B cell (primary cell): ENCODE results near the gene DECR2. TPM values are rescaled to one million over a fixed set of nuclear protein-coding genes. Genes with fewer than 3 reads are reported as not detected.

Experiments
- ATAC-seq: fragments of 200-7000 bp; cut with Tn5 transposase; one replicate; pipeline ENCODE4 v1.10.0; 2021; ENCODE audit warnings: low read depth, mild to moderate bottlenecking, moderate number of reproducible peaks, moderate library complexity
- CTCF ChIA-PET: fragments of 350-600 bp; sonication (Branson Sonifier 250); formaldehyde crosslinking; loops from one replicate; lab custom pipeline; 2021; ENCODE audit warnings: antibody characterized with exemption, inconsistent platforms; lab: Charles Lee
- POLR2A ChIA-PET: fragments of 350-600 bp; sonication (Branson Sonifier 250); formaldehyde crosslinking; loops from one replicate; lab custom pipeline; 2021; ENCODE audit warnings: antibody characterized with exemption; lab: Charles Lee
- DNase-seq: peaks from one replicate; pipeline ENCODE4 v3.0.0; 2013
- H2AFZ ChIP-seq: 2 replicates; pipeline ENCODE4 v1.6.1; 2012; ENCODE audit warnings: mild to moderate bottlenecking, low read depth, low read length; ENCODE audit not compliant: insufficient read depth, poor library complexity, severe bottlenecking
- H3K27ac ChIP-seq, 2 donors: 1 replicate in 1 of 2; 2 replicates in 1 of 2; pipeline ENCODE4 v1.5.1; 2012 to 2013; ENCODE audit warnings: low read length in 2 of 2, mild to moderate bottlenecking in 2 of 2, moderate library complexity in 1 of 2
- H3K27me3 ChIP-seq, 4 experiments: fragments of 200-600 bp in 1 of 4; sonication (generic) in 1 of 4; replicated peaks in 1 of 4; 1 replicate in 2 of 4; 2 replicates in 2 of 4; pipeline versions ENCODE4 v1.6.1 to v1.7.0; 2013 to 2016; ENCODE audit warnings: low read length in 3 of 4, mild to moderate bottlenecking in 2 of 4, mixed read lengths in 1 of 4, moderate library complexity in 1 of 4; ENCODE audit not compliant: insufficient read depth in 4 of 4, control insufficient read depth in 3 of 4; ENCODE audit errors: control extremely low read depth in 1 of 4
- H3K36me3 ChIP-seq, 2 experiments: replicated peaks in 1 of 2; 1 replicate in 1 of 2; 2 replicates in 1 of 2; pipeline versions ENCODE4 v1.6.1 to v1.7.1; 2013; ENCODE audit warnings: low read length in 1 of 2; ENCODE audit not compliant: insufficient read depth in 2 of 2, control insufficient read depth in 1 of 2; ENCODE audit errors: control extremely low read depth in 1 of 2, extremely low read depth in 1 of 2
- H3K4me1 ChIP-seq, 2 donors: fragments of 200-600 bp in 1 of 2; sonication (generic) in 1 of 2; 1 replicate in 1 of 2; 2 replicates in 1 of 2; pipeline versions ENCODE4 v1.5.1 to v1.6.1; 2013 to 2017; ENCODE audit warnings: low read length in 2 of 2; ENCODE audit not compliant: control insufficient read depth in 2 of 2, insufficient read depth in 2 of 2
- H3K4me2 ChIP-seq: replicated peaks from 2 replicates; pipeline ENCODE3; 2012; ENCODE audit warnings: mild to moderate bottlenecking, low read depth, low read length; ENCODE audit not compliant: poor library complexity, severe bottlenecking
- H3K4me3 ChIP-seq, 5 experiments: fragments of 200-600 bp in 1 of 5; sonication (generic) in 1 of 5; 1 replicate in 3 of 5; 2 replicates in 2 of 5; pipeline versions ENCODE4 v1.5.1 to v1.7.0; 2011 to 2016; ENCODE audit warnings: low read length in 4 of 5, mild to moderate bottlenecking in 4 of 5, low read depth in 2 of 5, control low read depth in 1 of 5, moderate library complexity in 1 of 5; ENCODE audit not compliant: insufficient read depth in 1 of 5; ENCODE audit errors: control extremely low read depth in 1 of 5, extremely low read depth in 1 of 5
- H3K79me2 ChIP-seq: fragments of 200-600 bp; sonication (generic); one replicate; pipeline ENCODE4 v1.6.0; 2016; ENCODE audit warnings: low read length; ENCODE audit not compliant: control insufficient read depth, insufficient read depth
- H3K9ac ChIP-seq: fragments of 200-600 bp; sonication (generic); 2 replicates; pipeline ENCODE4 v1.6.1; 2017; ENCODE audit warnings: mild to moderate bottlenecking, low read length, moderate library complexity
- H3K9me3 ChIP-seq, 3 donors: one replicate each; pipeline versions ENCODE4 v1.6.1 to v1.7.1; 2013; ENCODE audit warnings: low read length in 2 of 3; ENCODE audit not compliant: control insufficient read depth in 2 of 3, insufficient read depth in 1 of 3; ENCODE audit errors: control extremely low read depth in 1 of 3
- H4K20me1 ChIP-seq: 2 replicates; pipeline ENCODE4 v1.6.0; 2012; ENCODE audit warnings: mild to moderate bottlenecking, low read length; ENCODE audit not compliant: insufficient read depth, control insufficient read depth, poor library complexity, severe bottlenecking
- H3K27ac Mint-ChIP-seq: one replicate; pipeline ENCODE4 v1.8.0; 2021; ENCODE audit warnings: mixed read lengths
- H3K27me3 Mint-ChIP-seq: one replicate; pipeline ENCODE4 v1.8.0; 2021; ENCODE audit warnings: mixed read lengths
- H3K4me1 Mint-ChIP-seq: one replicate; pipeline ENCODE4 v1.8.0; 2021; ENCODE audit warnings: mixed read lengths
- H3K4me3 Mint-ChIP-seq: one replicate; pipeline ENCODE4 v1.8.0; 2021; ENCODE audit warnings: mixed read lengths
- H3K9me3 Mint-ChIP-seq: one replicate; pipeline ENCODE4 v1.8.0; 2022; ENCODE audit warnings: mixed read lengths; ENCODE audit not compliant: insufficient read depth
- EZH2 ChIP-seq: IDR thresholded peaks from 2 replicates; pipeline ENCODE4 v1.6.1; 2012; ENCODE audit warnings: borderline replicate concordance, low read depth, mild to moderate bottlenecking, moderate library complexity, low read length; ENCODE audit not compliant: insufficient read depth, poor library complexity, severe bottlenecking
- WGBS: methylation state at CpG from one replicate; pipeline ENCODE4 v1.1.5; 2013; ENCODE audit warnings: missing lambda C conversion rate; ENCODE audit not compliant: insufficient coverage; 5-methylcytosine and 5-hydroxymethylcytosine counted together
- intact Hi-C: fragments of 100-400 bp; cut with micrococcal nuclease; formaldehyde crosslinking; loops from one replicate; pipeline ENCODE4 v1.10.0; 2022
- polyA plus RNA-seq: library from polyadenylated mRNA; depleted of rRNA; stranded (reverse); fragments of >200 nt; gene quantifications from 2 replicates; pipeline ENCODE4 v1.2.3, GENCODE V29; 2012
- total RNA-seq, 2 donors: library from RNA; stranded (reverse); fragments of 120-200 nt in 1 of 2; gene quantifications; 1 replicate in 1 of 2; 2 replicates in 1 of 2; pipeline versions ENCODE4 v1.2.3 to v1.2.4, GENCODE V29; 2013 to 2022
- TF ChIP-seq, protein P1 (sequence below): fragments of 200-600 bp; IDR thresholded peaks from one replicate; pipeline ENCODE4 v1.8.0; 2022; ENCODE audit warnings: antibody characterized with exemption, mild to moderate bottlenecking

The DECR2 gene
- total and polyA plus RNA-seq, 2 donors (not counting 1 experiment from before 2014, with no cell fraction given): 11.0 to 16.3 TPM

DNA sequence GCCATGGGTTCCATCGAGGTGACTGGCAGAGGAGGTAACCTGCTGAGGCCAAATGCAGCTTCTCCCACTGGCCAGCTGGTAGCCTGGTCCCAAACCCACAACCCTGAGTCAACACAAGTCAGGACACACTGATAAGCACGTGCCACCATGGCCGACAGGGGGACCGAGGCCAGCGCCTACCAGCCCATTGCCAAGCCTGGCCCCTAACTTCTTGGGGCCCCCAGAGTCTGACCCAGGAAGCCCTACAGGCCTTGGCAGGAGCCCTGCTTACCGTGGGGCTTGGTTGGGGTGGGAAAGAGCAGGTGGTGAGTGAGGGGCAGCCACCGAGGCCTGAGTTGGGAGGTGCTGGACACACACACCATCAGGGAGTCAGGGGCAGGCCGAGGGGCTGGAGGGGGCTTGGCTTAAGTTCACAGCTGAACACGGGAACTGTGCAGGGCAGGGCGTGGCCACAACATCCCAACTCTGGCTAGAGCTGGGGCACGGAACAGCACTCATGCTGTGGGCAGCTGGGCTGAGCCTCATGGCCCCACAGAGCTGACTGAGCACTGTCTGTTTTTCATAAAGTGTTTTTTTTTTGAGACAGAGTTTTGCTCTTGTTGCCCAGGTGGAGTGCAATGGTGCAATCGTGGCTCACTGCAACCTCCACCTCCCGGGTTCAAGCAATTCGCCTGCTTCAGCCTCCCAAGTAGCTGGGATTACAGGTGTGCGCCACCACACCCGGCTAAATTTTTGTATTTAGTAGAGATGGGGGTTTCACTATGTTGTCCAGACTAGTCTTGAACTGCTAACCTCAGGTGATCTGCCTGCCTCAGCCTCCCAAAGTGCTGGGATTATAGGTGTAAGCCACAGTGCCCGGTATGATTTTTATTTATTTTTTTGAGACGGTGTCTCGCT lies 36.8 kb upstream of the DECR2 start:
- WGBS: 64% methylated on average over 16 of the region's 19 CpGs
- H3K9me3 ChIP-seq: no peaks in the 10 kb centered on the region
- intact Hi-C loops: no loop called here
- Mint-ChIP-seq H3K27ac (no peak overlapping the region), H3K9me3 (no peaks in the 10 kb centered on the region), H3K27me3 (peaks cover 5% of the 10 kb centered on the region), H3K4me3 (no peak overlapping the region), H3K4me1 (peaks cover 9% of the 10 kb centered on the region)
- no peak overlapping the region for H3K9ac ChIP-seq
- H2AFZ ChIP-seq: no peak overlapping the region
- no peak for TF ChIP-seq EZH2
- TF ChIP-seq, protein P1, sequence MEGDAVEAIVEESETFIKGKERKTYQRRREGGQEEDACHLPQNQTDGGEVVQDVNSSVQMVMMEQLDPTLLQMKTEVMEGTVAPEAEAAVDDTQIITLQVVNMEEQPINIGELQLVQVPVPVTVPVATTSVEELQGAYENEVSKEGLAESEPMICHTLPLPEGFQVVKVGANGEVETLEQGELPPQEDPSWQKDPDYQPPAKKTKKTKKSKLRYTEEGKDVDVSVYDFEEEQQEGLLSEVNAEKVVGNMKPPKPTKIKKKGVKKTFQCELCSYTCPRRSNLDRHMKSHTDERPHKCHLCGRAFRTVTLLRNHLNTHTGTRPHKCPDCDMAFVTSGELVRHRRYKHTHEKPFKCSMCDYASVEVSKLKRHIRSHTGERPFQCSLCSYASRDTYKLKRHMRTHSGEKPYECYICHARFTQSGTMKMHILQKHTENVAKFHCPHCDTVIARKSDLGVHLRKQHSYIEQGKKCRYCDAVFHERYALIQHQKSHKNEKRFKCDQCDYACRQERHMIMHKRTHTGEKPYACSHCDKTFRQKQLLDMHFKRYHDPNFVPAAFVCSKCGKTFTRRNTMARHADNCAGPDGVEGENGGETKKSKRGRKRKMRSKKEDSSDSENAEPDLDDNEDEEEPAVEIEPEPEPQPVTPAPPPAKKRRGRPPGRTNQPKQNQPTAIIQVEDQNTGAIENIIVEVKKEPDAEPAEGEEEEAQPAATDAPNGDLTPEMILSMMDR: no peak
- ChIA-PET POLR2A (no interaction called here), CTCF (interaction anchor here (0.6 to 1.6 kb wide), 3 partner anchors 247 to 258 kb away, joined by 3 to 9 read pairs (median 4); no protein-coding TSS in a partner anchor)
- ATAC-seq (no peak), DNase-seq (no peak)
- H3K79me2 ChIP-seq: no peaks in the 10 kb centered on the region
- no peak overlapping the region for H3K4me2 ChIP-seq
- H4K20me1 ChIP-seq: no peaks in the 10 kb centered on the region
- peaks cover 0 to 15% of the 10 kb centered on the region in 2 donors for H3K4me1 ChIP-seq
- peaks cover 0 to 26% of the 10 kb centered on the region in 2 experiments for H3K36me3 ChIP-seq
- H3K4me3 ChIP-seq: no peak overlapping the region
- peaks cover 0 to 10% (median 0%) of the 10 kb centered on the region in 4 experiments for H3K27me3 ChIP-seq
- no peak overlapping the region for H3K27ac ChIP-seq

DNA sequence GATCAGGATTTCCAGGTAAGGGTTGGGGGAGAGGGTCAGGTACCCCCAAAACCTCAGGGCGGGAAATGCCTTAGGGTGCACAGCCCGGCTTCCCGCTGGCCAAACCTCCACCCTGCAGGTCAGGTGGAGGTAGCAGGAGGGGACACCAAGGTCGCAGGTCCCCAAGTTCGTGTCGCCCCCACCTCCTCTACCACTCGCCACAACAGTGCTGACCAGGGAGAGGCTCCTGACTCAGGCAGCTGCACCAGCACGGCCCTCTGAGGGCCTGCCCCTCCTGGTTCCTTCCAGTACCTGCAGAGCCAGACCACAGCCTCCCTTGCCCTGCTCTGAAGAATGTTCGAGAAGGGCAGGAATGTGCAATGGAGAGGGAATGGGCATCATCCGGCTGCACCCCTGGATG lies 35.2 kb upstream of the DECR2 start:
- peaks cover 5% of the 10 kb centered on the region for H3K27me3 Mint-ChIP-seq
- Histone ChIP-seq H3K79me2 (no peaks in the 10 kb centered on the region), H3K4me1 (peaks cover 6 to 26% of the 10 kb centered on the region in 2 donors), H3K4me2 (no peak overlapping the region), H2AFZ (no peak overlapping the region), H3K9ac (no peak overlapping the region), H3K27me3 (peaks cover 0 to 10% (median 0%) of the 10 kb centered on the region in 4 experiments), H3K36me3 (peaks cover 0 to 26% of the 10 kb centered on the region in 2 experiments), H3K27ac (no peak overlapping the region), H3K9me3 (no peaks in the 10 kb centered on the region), H4K20me1 (no peaks in the 10 kb centered on the region), H3K4me3 (no peak overlapping the region)
- DNase-seq: no peak
- intact Hi-C loops: no loop called here
- ChIA-PET POLR2A (no interaction called here), CTCF (interaction anchor here (1.2 kb wide), 1 partner anchor 249 kb away, joined by 3 read pairs; no protein-coding TSS in a partner anchor)
- 80% methylated on average over 6 of the region's 10 CpGs for WGBS
- H3K4me3 Mint-ChIP-seq: no peak overlapping the region
- no peak for ATAC-seq
- peaks cover 18% of the 10 kb centered on the region for H3K4me1 Mint-ChIP-seq
- H3K9me3 Mint-ChIP-seq: no peaks in the 10 kb centered on the region
- no peak overlapping the region for H3K27ac Mint-ChIP-seq
- TF ChIP-seq, protein P1: no peak
- no peak for TF ChIP-seq EZH2
